HCT116 (cell line): ENCODE measurements around the gene TSPAN15. TPM values are rescaled to one million over a fixed set of nuclear protein-coding genes. Genes with fewer than 3 reads are reported as not detected.

ENCODE experiments used
- ATAC-seq: fragments of 200-7000 bp; cut with Tn5 transposase; 2 replicates; pipeline ENCODE4 v1.9.1; 2020; ENCODE audit warnings: mild to moderate bottlenecking, moderate library complexity
- BruUV-seq: library from RNA; stranded (reverse); fragments of 400-500 nt; replicated peaks from 2 replicates; lab custom pipeline; 2021; lab: Mats Ljungman, UMichigan
- CTCF ChIA-PET: fragments of 300-600 bp; sonication (Branson Sonifier 250); formaldehyde crosslinking; loops from one replicate; lab custom pipeline; 2021; ENCODE audit warnings: antibody characterized with exemption; lab: Charles Lee
- POLR2A ChIA-PET: fragments of 300-600, 350-600 bp; sonication (Branson Sonifier 250); formaldehyde crosslinking; loops from one replicate; lab custom pipeline; 2021; ENCODE audit warnings: antibody characterized with exemption; lab: Charles Lee
- RAD21 ChIA-PET, 2 experiments: fragments of 300-600 bp; sonication (Branson Sonifier 250); formaldehyde crosslinking; loops; one replicate each; lab custom pipeline; 2023; ENCODE audit warnings: low total read pairs in 2 of 2; ENCODE audit not compliant: uncharacterized antibody in 2 of 2, unreplicated experiment in 2 of 2, low non-redundant PET in 1 of 2; lab: Charles Lee
- DNase-seq: peaks from one replicate; pipeline ENCODE4 v3.0.0-alpha.2; 2010; ENCODE audit warnings: low read depth, low spot score
- H2AFZ ChIP-seq: fragments of 200-600 bp; shearing (Covaris generic), sonication (generic); 2 replicates; pipeline ENCODE4 v1.6.1; 2017; ENCODE audit warnings: low read depth, mixed run types, mixed read lengths, antibody characterized with exemption, low read length; ENCODE audit not compliant: poor library complexity, severe bottlenecking
- H3K27ac ChIP-seq: 2 replicates; pipeline ENCODE4 v1.5.1; 2012; ENCODE audit warnings: low read depth, low read length
- H3K27me3 ChIP-seq: fragments of 200-600 bp; sonication (generic); 2 replicates; pipeline ENCODE4 v1.6.1; 2016; ENCODE audit warnings: mixed run types, low read length, mixed read lengths; ENCODE audit not compliant: insufficient read depth
- H3K36me3 ChIP-seq, 2 experiments: fragments of 200-500 bp in 1 of 2; fragments of 200-600 bp in 1 of 2; sonication (Bioruptor generic) in 1 of 2; sonication (generic) in 1 of 2; 2 replicates each; pipeline versions ENCODE4 v1.5.1 to v1.6.1; 2014 to 2016; ENCODE audit warnings: low read length in 2 of 2, inconsistent platforms in 1 of 2, mixed read lengths in 1 of 2, mixed run types in 1 of 2; ENCODE audit not compliant: insufficient read depth in 2 of 2, control insufficient read depth in 1 of 2
- H3K4me1 ChIP-seq, 2 experiments: fragments of 200-600 bp in 1 of 2; sonication (generic) in 1 of 2; 2 replicates each; pipeline versions ENCODE4 v1.5.1 to v1.6.1; 2012 to 2017; ENCODE audit warnings: low read length in 2 of 2, inconsistent platforms in 1 of 2, mild to moderate bottlenecking in 1 of 2, mixed read lengths in 1 of 2, mixed run types in 1 of 2, moderate library complexity in 1 of 2; ENCODE audit not compliant: insufficient read depth in 2 of 2, control insufficient read depth in 1 of 2
- H3K4me2 ChIP-seq: fragments of 200-600 bp; sonication (generic); 2 replicates; pipeline ENCODE4 v1.6.1; 2017; ENCODE audit warnings: mixed run types, low read length, mixed read lengths
- H3K4me3 ChIP-seq, 2 experiments: fragments of 200-600 bp in 1 of 2; sonication (generic) in 1 of 2; replicated peaks in 1 of 2; 2 replicates each; pipeline ENCODE4 v1.5.1; 2011 to 2016; ENCODE audit warnings: low read length in 2 of 2, control low read depth in 1 of 2, low read depth in 1 of 2, mild to moderate bottlenecking in 1 of 2, mixed read lengths in 1 of 2, mixed run types in 1 of 2
- H3K79me2 ChIP-seq: fragments of 200-600 bp; sonication (generic); 2 replicates; pipeline ENCODE4 v1.6.1; 2017; ENCODE audit warnings: mild to moderate bottlenecking, mixed run types, low read length, moderate library complexity, mixed read lengths; ENCODE audit not compliant: insufficient read depth
- H3K9ac ChIP-seq: fragments of 200-600 bp; sonication (generic); 2 replicates; pipeline ENCODE4 v1.6.1; 2016; ENCODE audit warnings: low read length, mixed read lengths
- H3K9me2 ChIP-seq: fragments of 200-600 bp; sonication (generic), shearing (Covaris generic); 2 replicates; pipeline ENCODE4 v1.6.1; 2017; ENCODE audit warnings: mixed run types, mild to moderate bottlenecking, moderate library complexity; ENCODE audit not compliant: insufficient read depth
- H3K9me3 ChIP-seq, 2 experiments: fragments of 200-500 bp in 1 of 2; fragments of 200-600 bp in 1 of 2; sonication (Bioruptor generic) in 1 of 2; sonication (generic) in 1 of 2; 2 replicates each; pipeline ENCODE4 v1.6.1; 2014 to 2017; ENCODE audit warnings: low read length in 2 of 2, mixed read lengths in 2 of 2, inconsistent platforms in 1 of 2, low read depth in 1 of 2, mild to moderate bottlenecking in 1 of 2, mixed run types in 1 of 2, moderate library complexity in 1 of 2; ENCODE audit not compliant: control insufficient read depth in 1 of 2, insufficient read depth in 1 of 2
- H4K20me1 ChIP-seq: fragments of 200-600 bp; sonication (generic), shearing (Covaris generic); 2 replicates; pipeline ENCODE4 v1.6.1; 2017; ENCODE audit warnings: mixed run types, mild to moderate bottlenecking, moderate library complexity; ENCODE audit not compliant: insufficient read depth
- CEBPB ChIP-seq: IDR thresholded peaks from 2 replicates; pipeline ENCODE4 v1.6.1; 2012; ENCODE audit warnings: low read depth
- EGR1 ChIP-seq: IDR thresholded peaks from 2 replicates; pipeline ENCODE4 v1.6.1; 2012; ENCODE audit warnings: low read depth
- JUND ChIP-seq: IDR thresholded peaks from 2 replicates; pipeline ENCODE4 v1.6.1; 2012
- REST ChIP-seq: IDR thresholded peaks from 2 replicates; pipeline ENCODE4 v1.6.1; 2012; ENCODE audit warnings: low read depth
- ZBTB33 ChIP-seq: IDR thresholded peaks from 2 replicates; pipeline ENCODE4 v1.6.1; 2011; ENCODE audit warnings: mild to moderate bottlenecking, low read length, moderate library complexity; ENCODE audit not compliant: insufficient replicate concordance; ENCODE audit errors: extremely low read depth
- ZFX ChIP-seq: fragments of 450-650 bp; IDR thresholded peaks from 2 replicates; pipeline ENCODE4 v1.6.1; 2017
- intact Hi-C: fragments of 100-400 bp; cut with micrococcal nuclease; formaldehyde crosslinking; loops from 2 replicates; pipeline ENCODE4 v1.10.0; 2022
- total RNA-seq: library from RNA; stranded (reverse); gene quantifications from one replicate; pipeline ENCODE4 v1.2.1, GENCODE V29; 2021; ENCODE audit not compliant: unreplicated experiment
- TF ChIP-seq, protein P1 (sequence below): IDR thresholded peaks from 2 replicates; pipeline ENCODE4 v1.6.1; 2012

The TSPAN15 gene
- total RNA-seq, 1 experiment from 2014 or later: 16.0 TPM

DNA sequence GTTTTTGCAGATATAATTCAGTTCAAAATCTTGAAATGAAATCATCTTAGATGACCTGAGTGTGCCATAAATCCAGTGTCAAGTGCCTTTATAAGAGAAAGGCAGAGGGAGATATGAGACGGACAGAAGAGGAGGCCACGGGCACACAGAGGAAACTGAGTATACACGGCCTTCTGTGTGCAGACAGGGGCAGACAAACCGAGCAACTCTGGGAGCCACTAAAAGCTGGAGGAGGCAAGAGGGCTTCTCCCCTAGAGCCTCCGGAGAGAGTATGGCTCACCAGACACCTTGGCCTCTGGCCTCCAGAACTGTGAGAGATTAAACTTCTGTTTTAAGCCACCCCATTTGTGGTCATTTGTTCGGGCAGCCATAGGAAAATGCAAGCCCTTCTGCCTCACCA, 12.6 kb downstream of the TSPAN15 start:
- H3K27me3 ChIP-seq: no peaks in the 10 kb centered on the region
- H3K9ac ChIP-seq: no peak overlapping the region
- RAD21 ChIA-PET: no interaction called here
- H3K4me3 ChIP-seq: no peak overlapping the region
- peaks cover 25 to 41% of the 10 kb centered on the region in 2 experiments for H3K4me1 ChIP-seq
- POLR2A ChIA-PET: no interaction called here
- H3K36me3 ChIP-seq: no peaks in the 10 kb centered on the region
- H3K9me2 ChIP-seq: no peaks in the 10 kb centered on the region
- no peaks in the 10 kb centered on the region for H4K20me1 ChIP-seq
- DNase-seq (no peak), ATAC-seq (no peak)
- BruUV-seq: no TSS peak
- no peaks in the 10 kb centered on the region for H3K9me3 ChIP-seq
- TF ChIP-seq EGR1: no peak
- TF ChIP-seq JUND: no peak
- TF ChIP-seq REST: no peak
- TF ChIP-seq, protein P1, sequence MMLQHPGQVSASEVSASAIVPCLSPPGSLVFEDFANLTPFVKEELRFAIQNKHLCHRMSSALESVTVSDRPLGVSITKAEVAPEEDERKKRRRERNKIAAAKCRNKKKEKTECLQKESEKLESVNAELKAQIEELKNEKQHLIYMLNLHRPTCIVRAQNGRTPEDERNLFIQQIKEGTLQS: no peak
- TF ChIP-seq ZBTB33: no peak
- no peak for TF ChIP-seq ZFX
- no peak for TF ChIP-seq CEBPB
- no peak overlapping the region for H2AFZ ChIP-seq
- H3K27ac ChIP-seq: no peak overlapping the region
- H3K79me2 ChIP-seq: no peaks in the 10 kb centered on the region
- intact Hi-C loops: no loop called here
- no peak overlapping the region; the same call in 1 of the 2 replicates for H3K4me2 ChIP-seq
- CTCF ChIA-PET: no interaction called here
